Neural progenitor cell (in vitro differentiated cells): ENCODE data around the gene BAHD1.

ENCODE experiments used
- EZH2 ChIP-seq: fragments of 200-600 bp; sonication (generic); IDR thresholded peaks from 2 replicates; pipeline ENCODE4 v1.6.1; 2017; ENCODE audit warnings: antibody characterized with exemption, mild to moderate bottlenecking, moderate library complexity
- TF ChIP-seq, protein P1 (sequence below): fragments of 200-600 bp; sonication (generic); IDR thresholded peaks from 2 replicates; pipeline ENCODE4 v1.5.1; 2017; ENCODE audit warnings: antibody characterized with exemption, mild to moderate bottlenecking

DNA sequence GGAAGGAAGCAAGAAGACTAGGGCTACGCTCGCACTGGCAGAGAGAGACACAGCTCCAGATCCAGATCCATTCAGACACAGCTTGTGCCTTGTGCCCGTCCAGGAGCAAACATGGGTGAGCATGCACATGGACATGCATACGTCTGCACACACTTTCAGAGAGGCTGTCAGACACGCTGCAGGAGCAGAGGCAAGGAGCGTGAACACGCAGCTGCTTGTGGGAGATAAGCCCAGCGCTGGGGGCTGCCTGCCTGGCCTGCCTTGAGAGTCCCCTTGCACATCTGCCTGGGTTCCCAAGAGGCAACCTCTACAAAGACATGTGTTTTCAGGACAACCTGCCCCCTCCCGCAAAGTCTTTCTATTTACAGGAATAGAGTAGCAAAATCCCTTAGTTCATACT is 13.6 kb upstream of the BAHD1 start:
- no peak for TF ChIP-seq EZH2
- TF ChIP-seq, protein P1, sequence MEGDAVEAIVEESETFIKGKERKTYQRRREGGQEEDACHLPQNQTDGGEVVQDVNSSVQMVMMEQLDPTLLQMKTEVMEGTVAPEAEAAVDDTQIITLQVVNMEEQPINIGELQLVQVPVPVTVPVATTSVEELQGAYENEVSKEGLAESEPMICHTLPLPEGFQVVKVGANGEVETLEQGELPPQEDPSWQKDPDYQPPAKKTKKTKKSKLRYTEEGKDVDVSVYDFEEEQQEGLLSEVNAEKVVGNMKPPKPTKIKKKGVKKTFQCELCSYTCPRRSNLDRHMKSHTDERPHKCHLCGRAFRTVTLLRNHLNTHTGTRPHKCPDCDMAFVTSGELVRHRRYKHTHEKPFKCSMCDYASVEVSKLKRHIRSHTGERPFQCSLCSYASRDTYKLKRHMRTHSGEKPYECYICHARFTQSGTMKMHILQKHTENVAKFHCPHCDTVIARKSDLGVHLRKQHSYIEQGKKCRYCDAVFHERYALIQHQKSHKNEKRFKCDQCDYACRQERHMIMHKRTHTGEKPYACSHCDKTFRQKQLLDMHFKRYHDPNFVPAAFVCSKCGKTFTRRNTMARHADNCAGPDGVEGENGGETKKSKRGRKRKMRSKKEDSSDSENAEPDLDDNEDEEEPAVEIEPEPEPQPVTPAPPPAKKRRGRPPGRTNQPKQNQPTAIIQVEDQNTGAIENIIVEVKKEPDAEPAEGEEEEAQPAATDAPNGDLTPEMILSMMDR = no peak
